BLaER1 (cell line): ENCODE results near the gene RNU4-1.
A peak's percentile ranks its signal among the peaks of the same experiment; 100 is the strongest.

ENCODE experiments used
- H3K27ac ChIP-seq: shearing (Covaris generic); formaldehyde crosslinking; 2 replicates; pipeline ENCODE4 v1.8.1; 2022
- H3K27me3 ChIP-seq: shearing (Covaris generic); formaldehyde crosslinking; 2 replicates; pipeline ENCODE4 v1.8.1; 2022
- H3K36me3 ChIP-seq: shearing (Covaris generic); formaldehyde crosslinking; 2 replicates; pipeline ENCODE4 v1.8.1; 2022
- H3K4me1 ChIP-seq: shearing (Covaris generic); formaldehyde crosslinking; 2 replicates; pipeline ENCODE4 v1.8.1; 2022
- H3K4me2 ChIP-seq: shearing (Covaris generic); formaldehyde crosslinking; 2 replicates; pipeline ENCODE4 v1.8.1; 2022
- H3K4me3 ChIP-seq: shearing (Covaris generic); formaldehyde crosslinking; 2 replicates; pipeline ENCODE4 v1.8.1; 2022
- H3K9ac ChIP-seq: shearing (Covaris generic); formaldehyde crosslinking; 2 replicates; pipeline ENCODE4 v1.8.1; 2022
- H3K9me3 ChIP-seq: shearing (Covaris generic); formaldehyde crosslinking; 2 replicates; pipeline ENCODE4 v1.8.1; 2022
- H4K20me1 ChIP-seq: shearing (Covaris generic); formaldehyde crosslinking; 2 replicates; pipeline ENCODE4 v1.8.1; 2022
- Cebpa-rat ChIP-seq: shearing (Covaris generic); IDR thresholded peaks from 2 replicates; pipeline ENCODE4 v1.8.1; 2022

Gene RNU4-1

GRCh38 chr12:120327593-120327992 is 34.6 kb upstream of the RNU4-1 start, which contains the start of gene PLA2G1B:
TSS of gene PLA2G1B (minus strand) at chr12:120327779. CDS start at chr12:120327753, 26 bp downstream.
- no peaks in the 10 kb centered on the region for H3K9me3 ChIP-seq
- H3K27me3 ChIP-seq, result no peaks in the 10 kb centered on the region
- H3K9ac ChIP-seq, result no peak within 1 kb of the TSS
- no peak for TF ChIP-seq Cebpa-rat
- H4K20me1 ChIP-seq, result no peaks in the 10 kb centered on the region
- H3K4me3 ChIP-seq, result no peak within 1 kb of the TSS
- no peak within 1 kb of the TSS for H3K4me2 ChIP-seq
- H3K4me1 ChIP-seq, result no peaks in the 10 kb centered on the region; the same call in 1 of the 2 replicates
- H3K27ac ChIP-seq, result no peak within 1 kb of the TSS
- H3K36me3 ChIP-seq, result no peaks in the 10 kb centered on the region

GRCh38 chr12:120324841-120325417 is 31.9 kb upstream of the RNU4-1 start:
- Histone ChIP-seq H4K20me1 (no peaks in the 10 kb centered on the region), H3K4me1 (no peaks in the 10 kb centered on the region; the same call in 1 of the 2 replicates), H3K27ac (no peak overlapping the region), H3K4me3 (no peak overlapping the region), H3K27me3 (no peaks in the 10 kb centered on the region), H3K9ac (no peak overlapping the region), H3K36me3 (no peaks in the 10 kb centered on the region), H3K4me2 (peak overlapping the region; percentile 98; the same call in 1 of the 2 replicates), H3K9me3 (no peaks in the 10 kb centered on the region)
- no peak for TF ChIP-seq Cebpa-rat

GRCh38 chr12:120323772-120324171 is 30.7 kb upstream of the RNU4-1 start:
- Histone ChIP-seq H3K9ac (no peak overlapping the region), H3K27me3 (no peaks in the 10 kb centered on the region), H3K9me3 (no peaks in the 10 kb centered on the region), H3K4me3 (no peak overlapping the region), H3K4me2 (no peak overlapping the region), H3K4me1 (no peaks in the 10 kb centered on the region; the same call in 1 of the 2 replicates), H3K27ac (no peak overlapping the region), H3K36me3 (no peaks in the 10 kb centered on the region), H4K20me1 (no peaks in the 10 kb centered on the region)
- no peak for TF ChIP-seq Cebpa-rat

GRCh38 chr12:120321382-120322202 is 28.6 kb upstream of the RNU4-1 start:
- no peak overlapping the region for H3K4me2 ChIP-seq
- H3K27ac ChIP-seq, result no peak overlapping the region
- TF ChIP-seq Cebpa-rat, result no peak
- no peak overlapping the region for H3K4me3 ChIP-seq
- H4K20me1 ChIP-seq, result no peaks in the 10 kb centered on the region
- H3K36me3 ChIP-seq, result no peaks in the 10 kb centered on the region
- H3K9ac ChIP-seq, result no peak overlapping the region
- peaks cover 11% of the 10 kb centered on the region for H3K4me1 ChIP-seq
- H3K9me3 ChIP-seq, result no peaks in the 10 kb centered on the region
- H3K27me3 ChIP-seq, result no peaks in the 10 kb centered on the region

- no peaks in the 10 kb centered on the region for H4K20me1 ChIP-seq
- TF ChIP-seq Cebpa-rat, result no peak
- peak overlapping the region; percentile 85 for H3K27ac ChIP-seq
Measured at GRCh38 chr12:120317224-120318105, 24.4 kb upstream of the RNU4-1 start.

GRCh38 chr12:120316798-120317223 is 23.8 kb upstream of the RNU4-1 start:
- no peaks in the 10 kb centered on the region for H3K27me3 ChIP-seq
- no peaks in the 10 kb centered on the region for H4K20me1 ChIP-seq
- peak overlapping the region; percentile 72 for H3K4me3 ChIP-seq
- H3K9me3 ChIP-seq, result no peaks in the 10 kb centered on the region
- no peak for TF ChIP-seq Cebpa-rat
- H3K4me2 ChIP-seq, result peak overlapping the region; percentile 92
- H3K9ac ChIP-seq, result peak overlapping the region; percentile 83
- H3K27ac ChIP-seq, result peak overlapping the region; percentile 85
- peaks cover 13% of the 10 kb centered on the region for H3K4me1 ChIP-seq
- H3K36me3 ChIP-seq, result no peaks in the 10 kb centered on the region

More at GRCh38 chr12:120317224-120318105, 24.4 kb upstream of the RNU4-1 start:
- Histone ChIP-seq H3K4me2 (peak overlapping the region; percentile 92), H3K4me1 (peaks cover 13% of the 10 kb centered on the region), H3K9me3 (no peaks in the 10 kb centered on the region), H3K4me3 (peak overlapping the region; percentile 72), H3K36me3 (no peaks in the 10 kb centered on the region), H3K27me3 (no peaks in the 10 kb centered on the region), H3K9ac (peak overlapping the region; percentile 83)

- TF ChIP-seq Cebpa-rat, result no peak
- Histone ChIP-seq H3K4me3 (no peak overlapping the region), H3K4me2 (no peak overlapping the region), H3K9ac (no peak overlapping the region), H3K27ac (no peak overlapping the region), H4K20me1 (no peaks in the 10 kb centered on the region), H3K27me3 (no peaks in the 10 kb centered on the region), H3K36me3 (no peaks in the 10 kb centered on the region), H3K9me3 (no peaks in the 10 kb centered on the region), H3K4me1 (peaks cover 13% of the 10 kb centered on the region)
Measured at GRCh38 chr12:120314220-120314619, 21.2 kb upstream of the RNU4-1 start.

GRCh38 chr12:120301962-120302815 is 9.2 kb upstream of the RNU4-1 start, which contains the start of gene SIRT4:
TSS of gene SIRT4 (plus strand) at chr12:120302321. CDS start at chr12:120303562, 1,241 bp downstream.
- H3K4me3 ChIP-seq, result peak within 1 kb of the TSS; percentile 74
- H3K36me3 ChIP-seq, result no peaks in the 10 kb centered on the region
- peaks cover 15% of the 10 kb centered on the region for H3K4me1 ChIP-seq
- no peaks in the 10 kb centered on the region for H3K27me3 ChIP-seq
- H3K27ac ChIP-seq, result peak within 1 kb of the TSS; percentile 78
- H3K9me3 ChIP-seq, result no peaks in the 10 kb centered on the region
- no peak for TF ChIP-seq Cebpa-rat
- peak within 1 kb of the TSS; percentile 81 for H3K4me2 ChIP-seq
- H3K9ac ChIP-seq, result peak within 1 kb of the TSS; percentile 87
- no peaks in the 10 kb centered on the region for H4K20me1 ChIP-seq

GRCh38 chr12:120292411-120292660 is 701 bp downstream of the RNU4-1 start:
- peaks cover 35% of the 10 kb centered on the region for H3K4me1 ChIP-seq
- peak overlapping the region; percentile 94 for H3K4me2 ChIP-seq
- no peaks in the 10 kb centered on the region for H4K20me1 ChIP-seq
- peak overlapping the region; percentile 99 for H3K9ac ChIP-seq
- H3K36me3 ChIP-seq, result no peaks in the 10 kb centered on the region
- H3K4me3 ChIP-seq, result peak overlapping the region; percentile 77
- H3K27ac ChIP-seq, result peak overlapping the region; percentile 99
- no peaks in the 10 kb centered on the region for H3K9me3 ChIP-seq
- H3K27me3 ChIP-seq, result no peaks in the 10 kb centered on the region
- no peak for TF ChIP-seq Cebpa-rat
